Measurements from ENCODE around the gene SLIT1.

GRCh38 chr10:97039538-97040247 is 146.1 kb downstream of the SLIT1 start:
- no peak for TF ChIP-seq CTCF (IDR thresholded peaks at IDR 0.05)
- TF ChIP-seq POLR2A (IDR thresholded peaks at IDR 0.05): no peak

All from adrenal gland (tissue), 5 donors.